GM18502 (cell line): Measurements from ENCODE around the gene MOB1B.
"Not testable (repeated sequence)": the region's sequence is repeated elsewhere in the genome, so short reads cannot be mapped to it uniquely, and the experiment has no call there.

Experiments used
- ATAC-seq: cut with Tn5 transposase; IDR thresholded peaks from one replicate; pipeline ENCODE4 v1.9.1; 2021; ENCODE audit warnings: mild to moderate bottlenecking; ENCODE audit not compliant: unreplicated experiment, poor library complexity

MOB1B gene

GRCh38 chr4:71004281-71004851 is 102.2 kb downstream of the MOB1B start:
- ATAC-seq: peak; percentile 49

- not testable (repeated sequence) for ATAC-seq
These were observed 102.9 kb downstream of the MOB1B start for GRCh38 chr4:71005025-71005424.

GRCh38 chr4:71006203-71006907 is 104.2 kb downstream of the MOB1B start:
- ATAC-seq: peak; percentile 84

GRCh38 chr4:71008196-71008595 is 106.0 kb downstream of the MOB1B start:
- ATAC-seq: no peak

GRCh38 chr4:71009086-71009485 is 106.9 kb downstream of the MOB1B start:
- ATAC-seq: no peak

- ATAC-seq: peak; percentile 50
These were observed 107.9 kb downstream of the MOB1B start for GRCh38 chr4:71009890-71010588.

- ATAC-seq: no peak
These were observed 109.3 kb downstream of the MOB1B start for GRCh38 chr4:71011451-71011850.

GRCh38 chr4:71017391-71017790 is 115.2 kb downstream of the MOB1B start:
- ATAC-seq: not testable (repeated sequence)

- no peak for ATAC-seq
These were observed 118.4 kb downstream of the MOB1B start for GRCh38 chr4:71020611-71021010.

GRCh38 chr4:71025654-71026053 is 123.5 kb downstream of the MOB1B start:
- ATAC-seq: no peak

GRCh38 chr4:71026086-71026485 is 123.9 kb downstream of the MOB1B start:
- no peak for ATAC-seq

- ATAC-seq: no peak
These were observed 125.4 kb downstream of the MOB1B start for GRCh38 chr4:71027611-71028010.

GRCh38 chr4:71029504-71029903 is 127.3 kb downstream of the MOB1B start:
- no peak for ATAC-seq

- not testable (repeated sequence) for ATAC-seq
These were observed 129.9 kb downstream of the MOB1B start for GRCh38 chr4:71032106-71032505.
